ENCODE measurements around the gene BMF. TPM values are rescaled to one million over a fixed set of nuclear protein-coding genes. Genes with fewer than 3 reads are reported as not detected.

The BMF gene
- polyA plus RNA-seq, 1 donor from 2014 or later: 5.8 TPM

DNA sequence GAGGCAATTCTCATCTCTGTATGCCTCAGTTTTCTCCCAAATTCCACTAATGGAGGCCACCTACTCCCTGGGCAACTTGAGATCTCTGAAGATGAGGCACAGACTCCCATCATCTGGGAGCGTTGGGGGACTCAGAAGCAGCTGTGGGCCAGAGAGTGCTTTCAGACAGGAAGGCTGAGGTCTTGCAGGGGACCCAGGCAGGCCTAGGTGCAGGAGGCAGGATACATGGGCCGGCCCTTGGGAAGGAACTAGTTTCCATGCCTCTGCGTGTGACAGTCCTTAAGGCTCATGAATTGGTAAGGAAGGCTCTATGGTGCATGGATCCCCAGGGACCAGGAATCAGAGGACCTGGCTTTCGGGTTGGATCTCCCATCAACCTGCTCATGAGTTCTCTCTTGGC lies 14.5 kb downstream of the BMF start:
- no peaks in the 10 kb centered on the region for H3K36me3 ChIP-seq (ENCODE audit: insufficient read depth, low read length)
- no peaks in the 10 kb centered on the region for H3K9me3 ChIP-seq (ENCODE audit: low read length)
- no peaks in the 10 kb centered on the region for H3K9me2 ChIP-seq (ENCODE audit: insufficient read depth, low read length)
- no peaks in the 10 kb centered on the region for H3K79me2 ChIP-seq (replicated peaks; ENCODE audit: insufficient read depth, low read length)
- no peak overlapping the region for H3K4me3 ChIP-seq (ENCODE audit: low read length)
- H3K27ac ChIP-seq (ENCODE audit: low read length): no peak overlapping the region
- no peaks in the 10 kb centered on the region for H3K27me3 ChIP-seq (ENCODE audit: insufficient read depth, low read depth, low read length)
- no peak overlapping the region for H3K9ac ChIP-seq (ENCODE audit: low read length)
- no peaks in the 10 kb centered on the region for H3F3A ChIP-seq (ENCODE audit: insufficient read depth, low read length, poor library complexity, severe bottlenecking)
- no peak overlapping the region for H2AFZ ChIP-seq (ENCODE audit: low read depth, low read length)
- TF ChIP-seq EZH2 (IDR thresholded peaks at IDR 0.05; ENCODE audit: borderline replicate concordance, insufficient read depth, low read length, poor library complexity, severe bottlenecking): no peak
- TF ChIP-seq, protein P1, sequence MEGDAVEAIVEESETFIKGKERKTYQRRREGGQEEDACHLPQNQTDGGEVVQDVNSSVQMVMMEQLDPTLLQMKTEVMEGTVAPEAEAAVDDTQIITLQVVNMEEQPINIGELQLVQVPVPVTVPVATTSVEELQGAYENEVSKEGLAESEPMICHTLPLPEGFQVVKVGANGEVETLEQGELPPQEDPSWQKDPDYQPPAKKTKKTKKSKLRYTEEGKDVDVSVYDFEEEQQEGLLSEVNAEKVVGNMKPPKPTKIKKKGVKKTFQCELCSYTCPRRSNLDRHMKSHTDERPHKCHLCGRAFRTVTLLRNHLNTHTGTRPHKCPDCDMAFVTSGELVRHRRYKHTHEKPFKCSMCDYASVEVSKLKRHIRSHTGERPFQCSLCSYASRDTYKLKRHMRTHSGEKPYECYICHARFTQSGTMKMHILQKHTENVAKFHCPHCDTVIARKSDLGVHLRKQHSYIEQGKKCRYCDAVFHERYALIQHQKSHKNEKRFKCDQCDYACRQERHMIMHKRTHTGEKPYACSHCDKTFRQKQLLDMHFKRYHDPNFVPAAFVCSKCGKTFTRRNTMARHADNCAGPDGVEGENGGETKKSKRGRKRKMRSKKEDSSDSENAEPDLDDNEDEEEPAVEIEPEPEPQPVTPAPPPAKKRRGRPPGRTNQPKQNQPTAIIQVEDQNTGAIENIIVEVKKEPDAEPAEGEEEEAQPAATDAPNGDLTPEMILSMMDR (IDR thresholded peaks at IDR 0.05; ENCODE audit: poor library complexity, severe bottlenecking): no peak
- no peak for TF ChIP-seq SMC3 (conservative IDR thresholded peaks at IDR 0.05; ENCODE audit: poor library complexity)
- no peak for TF ChIP-seq EP300 (conservative IDR thresholded peaks at IDR 0.05; ENCODE audit: poor library complexity, severe bottlenecking)
- TF ChIP-seq RAD21 (conservative IDR thresholded peaks at IDR 0.05): no peak
- TF ChIP-seq TAF1 (IDR thresholded peaks at IDR 0.05; ENCODE audit: low read depth): no peak
- no peak overlapping the region for H3K4me2 ChIP-seq (ENCODE audit: low read length)
- H4K20me1 ChIP-seq (ENCODE audit: insufficient read depth): no peaks in the 10 kb centered on the region

DNA sequence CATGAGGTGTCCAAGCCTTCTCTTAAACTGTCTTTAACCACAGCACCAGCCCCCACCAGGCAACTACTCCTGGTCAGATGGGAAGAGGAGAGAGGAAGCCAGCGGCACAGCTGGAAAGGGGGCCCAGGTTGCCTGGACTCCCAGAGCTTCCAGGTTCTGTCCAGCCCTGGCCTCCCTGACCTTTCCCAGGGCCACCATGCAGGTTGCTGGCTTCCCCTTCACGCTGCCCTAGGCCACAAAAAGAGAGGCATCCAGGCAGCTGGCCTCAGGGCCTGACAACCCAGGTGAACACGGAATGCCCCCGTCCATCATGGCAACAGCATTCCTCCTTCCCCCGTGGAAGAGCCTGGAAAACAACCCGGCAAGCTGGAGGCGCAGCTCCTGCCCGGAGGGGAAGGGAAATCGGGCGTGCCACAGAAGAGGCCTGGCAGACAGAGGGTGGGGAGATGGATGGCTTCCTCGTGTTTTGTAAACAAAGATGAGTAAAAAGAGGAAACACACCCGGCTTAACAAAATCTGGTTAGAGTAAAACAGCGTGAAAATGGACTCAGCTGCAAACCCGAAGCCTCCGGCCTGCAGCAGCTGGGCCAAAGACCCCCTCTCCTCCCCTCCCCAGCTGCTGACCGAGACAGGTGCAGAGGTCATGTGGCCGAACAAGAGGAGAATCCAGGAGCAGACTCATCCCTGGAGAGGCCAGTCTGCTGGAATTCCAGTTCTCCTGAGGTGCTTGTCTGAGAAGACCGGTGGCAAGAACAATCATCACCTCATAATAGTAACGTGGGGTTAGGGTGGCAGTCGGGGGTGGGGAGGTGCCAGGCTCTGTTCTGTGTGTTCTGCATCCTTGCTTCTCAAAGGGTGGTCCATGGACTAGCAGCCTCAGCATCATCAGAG lies 15.5 kb downstream of the BMF start:
- H2AFZ ChIP-seq (ENCODE audit: low read depth, low read length): no peak overlapping the region
- no peak overlapping the region for H3K4me3 ChIP-seq (ENCODE audit: low read length)
- H3K9me2 ChIP-seq (ENCODE audit: insufficient read depth, low read length): no peaks in the 10 kb centered on the region
- no peaks in the 10 kb centered on the region for H3F3A ChIP-seq (ENCODE audit: insufficient read depth, low read length, poor library complexity, severe bottlenecking)
- no peak overlapping the region for H3K4me2 ChIP-seq (ENCODE audit: low read length)
- peak overlapping the region; percentile 21 for H3K9ac ChIP-seq (ENCODE audit: low read length)
- H3K79me2 ChIP-seq (replicated peaks; ENCODE audit: insufficient read depth, low read length): no peaks in the 10 kb centered on the region
- H3K36me3 ChIP-seq (ENCODE audit: insufficient read depth, low read length): no peaks in the 10 kb centered on the region
- no peaks in the 10 kb centered on the region for H4K20me1 ChIP-seq (ENCODE audit: insufficient read depth)
- no peaks in the 10 kb centered on the region for H3K27me3 ChIP-seq (ENCODE audit: insufficient read depth, low read depth, low read length)
- H3K9me3 ChIP-seq (ENCODE audit: low read length): no peaks in the 10 kb centered on the region
- TF ChIP-seq SMC3 (conservative IDR thresholded peaks at IDR 0.05; ENCODE audit: poor library complexity): no peak
- no peak overlapping the region for H3K27ac ChIP-seq (ENCODE audit: low read length)

DNA sequence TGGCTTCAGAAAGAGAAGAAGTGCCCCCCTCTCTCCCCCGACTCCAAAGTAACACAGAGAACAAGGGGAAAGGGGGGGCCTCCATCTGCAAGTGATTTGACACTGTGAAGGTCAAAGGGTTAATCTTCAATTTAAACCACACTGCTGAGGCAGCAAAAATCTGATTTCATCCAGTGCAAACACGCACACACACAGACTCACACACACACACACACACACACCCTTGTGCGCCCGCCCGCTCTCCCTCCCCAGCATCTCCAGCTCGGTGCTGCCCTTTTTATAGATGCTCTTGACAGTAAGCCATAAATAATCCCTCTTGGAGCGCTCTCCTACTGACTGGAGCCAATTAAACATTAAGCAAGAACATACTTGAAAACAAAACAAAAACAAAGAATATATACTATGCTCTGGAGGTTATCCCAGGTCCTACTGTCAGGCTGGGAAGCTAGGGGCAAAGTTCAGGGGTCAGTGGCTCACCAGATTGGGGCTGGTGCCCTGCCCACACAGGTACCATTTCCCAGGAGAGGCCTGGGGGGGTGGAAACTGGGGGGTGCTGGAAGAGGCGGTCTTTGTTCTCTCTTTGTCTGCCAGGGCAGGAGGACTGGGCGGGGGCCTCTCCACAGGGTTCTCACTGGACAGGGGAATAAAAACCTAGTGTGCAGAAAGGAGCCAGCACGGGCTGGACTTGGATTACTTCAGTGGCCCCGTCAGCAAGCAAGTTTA lies 16.3 kb downstream of the BMF start:
- Histone ChIP-seq H3K4me2 (ENCODE audit: low read length) (no peak overlapping the region), H3K27me3 (ENCODE audit: insufficient read depth, low read depth, low read length) (no peaks in the 10 kb centered on the region), H3K4me3 (ENCODE audit: low read length) (no peak overlapping the region), H3K36me3 (ENCODE audit: insufficient read depth, low read length) (no peaks in the 10 kb centered on the region), H3F3A (ENCODE audit: insufficient read depth, low read length, poor library complexity, severe bottlenecking) (no peaks in the 10 kb centered on the region), H2AFZ (ENCODE audit: low read depth, low read length) (peak overlapping the region; percentile 40), H3K27ac (ENCODE audit: low read length) (no peak overlapping the region), H4K20me1 (ENCODE audit: insufficient read depth) (no peaks in the 10 kb centered on the region), H3K9ac (ENCODE audit: low read length) (peak overlapping the region; percentile 21), H3K9me3 (ENCODE audit: low read length) (no peaks in the 10 kb centered on the region), H3K9me2 (ENCODE audit: insufficient read depth, low read length) (no peaks in the 10 kb centered on the region), H3K79me2 (replicated peaks; ENCODE audit: insufficient read depth, low read length) (no peaks in the 10 kb centered on the region)
- TF ChIP-seq POLR2AphosphoS5 (IDR thresholded peaks at IDR 0.05) (no peak), SMC3 (conservative IDR thresholded peaks at IDR 0.05; ENCODE audit: poor library complexity) (no peak), EP300 (conservative IDR thresholded peaks at IDR 0.05; ENCODE audit: poor library complexity, severe bottlenecking) (no peak), EZH2 (IDR thresholded peaks at IDR 0.05; ENCODE audit: borderline replicate concordance, insufficient read depth, low read length, poor library complexity, severe bottlenecking) (no peak), MXI1 (conservative IDR thresholded peaks at IDR 0.05; ENCODE audit: poor library complexity, severe bottlenecking) (no peak), TAF1 (IDR thresholded peaks at IDR 0.05; ENCODE audit: low read depth) (no peak), RAD21 (conservative IDR thresholded peaks at IDR 0.05) (no peak)
- TF ChIP-seq, protein P1 (IDR thresholded peaks at IDR 0.05; ENCODE audit: poor library complexity, severe bottlenecking): no peak
- TF ChIP-seq, protein P2, sequence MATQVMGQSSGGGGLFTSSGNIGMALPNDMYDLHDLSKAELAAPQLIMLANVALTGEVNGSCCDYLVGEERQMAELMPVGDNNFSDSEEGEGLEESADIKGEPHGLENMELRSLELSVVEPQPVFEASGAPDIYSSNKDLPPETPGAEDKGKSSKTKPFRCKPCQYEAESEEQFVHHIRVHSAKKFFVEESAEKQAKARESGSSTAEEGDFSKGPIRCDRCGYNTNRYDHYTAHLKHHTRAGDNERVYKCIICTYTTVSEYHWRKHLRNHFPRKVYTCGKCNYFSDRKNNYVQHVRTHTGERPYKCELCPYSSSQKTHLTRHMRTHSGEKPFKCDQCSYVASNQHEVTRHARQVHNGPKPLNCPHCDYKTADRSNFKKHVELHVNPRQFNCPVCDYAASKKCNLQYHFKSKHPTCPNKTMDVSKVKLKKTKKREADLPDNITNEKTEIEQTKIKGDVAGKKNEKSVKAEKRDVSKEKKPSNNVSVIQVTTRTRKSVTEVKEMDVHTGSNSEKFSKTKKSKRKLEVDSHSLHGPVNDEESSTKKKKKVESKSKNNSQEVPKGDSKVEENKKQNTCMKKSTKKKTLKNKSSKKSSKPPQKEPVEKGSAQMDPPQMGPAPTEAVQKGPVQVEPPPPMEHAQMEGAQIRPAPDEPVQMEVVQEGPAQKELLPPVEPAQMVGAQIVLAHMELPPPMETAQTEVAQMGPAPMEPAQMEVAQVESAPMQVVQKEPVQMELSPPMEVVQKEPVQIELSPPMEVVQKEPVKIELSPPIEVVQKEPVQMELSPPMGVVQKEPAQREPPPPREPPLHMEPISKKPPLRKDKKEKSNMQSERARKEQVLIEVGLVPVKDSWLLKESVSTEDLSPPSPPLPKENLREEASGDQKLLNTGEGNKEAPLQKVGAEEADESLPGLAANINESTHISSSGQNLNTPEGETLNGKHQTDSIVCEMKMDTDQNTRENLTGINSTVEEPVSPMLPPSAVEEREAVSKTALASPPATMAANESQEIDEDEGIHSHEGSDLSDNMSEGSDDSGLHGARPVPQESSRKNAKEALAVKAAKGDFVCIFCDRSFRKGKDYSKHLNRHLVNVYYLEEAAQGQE (IDR thresholded peaks at IDR 0.05; ENCODE audit: borderline replicate concordance): no peak
